Daoy (cell line): ENCODE data around the gene BHMT2. TPM values are rescaled to one million over a fixed set of nuclear protein-coding genes. Genes with fewer than 3 reads are reported as not detected.
A peak's percentile ranks its signal among the peaks of the same experiment; 100 is the strongest.

Experiments
- DNase-seq: peaks from one replicate; pipeline ENCODE4 v3.0.0-alpha.2; 2015; ENCODE audit warnings: low read depth
- total RNA-seq: library from RNA; depleted of rRNA; stranded (reverse); fragments of >200 nt; shearing (Covaris generic); gene quantifications from 2 replicates; pipeline ENCODE4 v1.2.3, GENCODE V29; 2014

The BHMT2 gene
- total RNA-seq, 1 experiment from 2014 or later: 3.4 TPM

- no peak for DNase-seq
These were observed 7.1 kb upstream of the BHMT2 start for GRCh38 chr5:79062436-79062835.

- no peak for DNase-seq
These were observed 742 bp downstream of the BHMT2 start for GRCh38 chr5:79070350-79070667.

DNA sequence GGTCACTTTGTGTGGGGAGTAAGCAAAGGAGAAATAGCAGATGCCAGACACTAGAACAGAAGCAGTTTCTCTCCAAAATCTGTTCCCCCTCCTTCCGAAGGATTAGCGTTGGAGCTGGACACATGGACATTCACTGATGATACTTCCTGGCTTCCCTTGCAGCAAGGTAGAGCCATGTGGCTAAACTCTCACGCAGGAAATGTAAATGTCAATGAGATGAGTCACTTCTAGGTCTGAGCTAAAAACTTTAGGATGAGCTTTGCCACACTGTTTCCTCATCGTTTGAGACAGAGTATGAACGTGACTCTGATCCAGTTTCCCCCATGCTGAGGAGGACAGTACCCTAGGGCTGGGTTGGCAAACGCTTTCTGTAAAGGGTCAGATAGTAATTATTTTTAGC is 5.1 kb downstream of the BHMT2 start:
- peak; percentile 50 for DNase-seq

- DNase-seq: no peak
These were observed 6.3 kb downstream of the BHMT2 start for GRCh38 chr5:79075646-79076426.

GRCh38 chr5:79076819-79077218 is 7.3 kb downstream of the BHMT2 start:
- no peak for DNase-seq

DNA sequence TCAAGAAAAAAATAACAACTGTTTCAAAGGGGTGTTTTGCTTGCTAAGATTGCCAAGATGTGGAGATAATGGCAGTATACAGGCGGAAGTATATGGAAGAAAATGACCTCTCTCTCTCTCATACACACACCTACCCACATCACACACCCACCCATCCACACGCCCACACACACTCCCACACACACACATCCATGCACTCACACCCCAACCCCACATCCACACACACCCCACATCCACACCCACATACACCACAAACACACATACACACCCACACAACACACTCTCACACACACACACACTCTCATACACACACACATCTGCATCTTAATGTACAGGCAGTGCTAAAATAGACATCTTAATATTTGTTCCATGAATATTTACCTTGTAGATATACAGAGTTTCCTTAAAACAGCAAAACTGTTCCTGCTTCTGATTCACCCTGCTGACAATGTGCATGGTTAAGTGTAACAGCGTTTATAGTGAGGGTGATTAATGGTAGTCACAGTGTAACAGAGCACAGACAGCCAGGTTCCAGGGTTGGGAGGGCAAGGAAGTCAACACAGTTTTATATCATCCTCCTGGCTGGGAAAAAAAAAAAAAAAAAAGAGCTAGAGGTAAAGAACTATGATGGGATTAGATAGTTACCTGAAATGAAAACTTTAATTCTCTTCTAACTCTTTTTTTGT is 8.3 kb downstream of the BHMT2 start:
- DNase-seq: no peak

GRCh38 chr5:79080804-79081203 is 11.2 kb downstream of the BHMT2 start:
- no peak for DNase-seq

- no peak for DNase-seq
These were observed 12.2 kb downstream of the BHMT2 start for GRCh38 chr5:79081779-79082178.

GRCh38 chr5:79086116-79086515 is 16.5 kb downstream of the BHMT2 start:
- DNase-seq: no peak

- DNase-seq: no peak
These were observed 18.9 kb downstream of the BHMT2 start for GRCh38 chr5:79088507-79088906.

- DNase-seq: no peak
These were observed 21.5 kb downstream of the BHMT2 start for GRCh38 chr5:79091064-79091463.

DNA sequence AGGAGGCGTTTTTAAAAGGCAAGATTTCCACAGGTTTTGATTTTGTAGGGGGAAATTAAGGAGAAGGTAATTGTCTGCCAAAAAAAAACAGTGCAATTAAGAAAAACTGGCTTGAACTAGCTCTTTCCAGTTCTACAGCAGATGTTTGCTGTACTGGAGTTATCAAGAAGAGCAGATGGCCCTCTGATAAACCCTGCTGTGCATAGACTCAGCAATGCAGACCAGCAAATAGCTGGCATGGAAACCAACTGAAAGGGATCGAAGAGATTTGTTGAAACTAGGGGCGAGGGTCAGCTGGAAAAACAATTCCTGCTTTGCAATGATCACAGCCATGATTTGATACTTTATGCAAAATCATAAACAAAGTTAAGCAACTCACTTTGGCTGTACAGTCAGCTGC is 24.2 kb downstream of the BHMT2 start:
- no peak for DNase-seq

DNA sequence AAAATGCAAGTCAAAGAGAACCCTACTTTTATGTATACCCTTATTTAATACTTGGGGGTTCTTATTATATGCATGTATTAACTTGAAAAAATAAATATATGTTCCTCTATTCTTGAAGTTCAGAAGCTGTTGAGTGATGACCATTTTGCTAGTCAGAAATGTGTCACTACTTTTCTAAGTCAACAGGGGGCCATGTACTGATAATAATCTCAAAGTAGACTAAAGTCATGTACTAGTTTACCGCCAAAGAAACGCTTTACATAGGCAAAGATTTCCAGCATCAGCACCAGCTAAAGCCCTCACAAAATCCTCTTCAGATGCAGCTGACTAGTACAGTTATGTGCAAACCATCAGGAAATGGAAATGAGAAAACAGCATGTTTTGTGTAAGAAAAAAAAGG is 36.3 kb downstream of the BHMT2 start:
- no peak for DNase-seq

DNA sequence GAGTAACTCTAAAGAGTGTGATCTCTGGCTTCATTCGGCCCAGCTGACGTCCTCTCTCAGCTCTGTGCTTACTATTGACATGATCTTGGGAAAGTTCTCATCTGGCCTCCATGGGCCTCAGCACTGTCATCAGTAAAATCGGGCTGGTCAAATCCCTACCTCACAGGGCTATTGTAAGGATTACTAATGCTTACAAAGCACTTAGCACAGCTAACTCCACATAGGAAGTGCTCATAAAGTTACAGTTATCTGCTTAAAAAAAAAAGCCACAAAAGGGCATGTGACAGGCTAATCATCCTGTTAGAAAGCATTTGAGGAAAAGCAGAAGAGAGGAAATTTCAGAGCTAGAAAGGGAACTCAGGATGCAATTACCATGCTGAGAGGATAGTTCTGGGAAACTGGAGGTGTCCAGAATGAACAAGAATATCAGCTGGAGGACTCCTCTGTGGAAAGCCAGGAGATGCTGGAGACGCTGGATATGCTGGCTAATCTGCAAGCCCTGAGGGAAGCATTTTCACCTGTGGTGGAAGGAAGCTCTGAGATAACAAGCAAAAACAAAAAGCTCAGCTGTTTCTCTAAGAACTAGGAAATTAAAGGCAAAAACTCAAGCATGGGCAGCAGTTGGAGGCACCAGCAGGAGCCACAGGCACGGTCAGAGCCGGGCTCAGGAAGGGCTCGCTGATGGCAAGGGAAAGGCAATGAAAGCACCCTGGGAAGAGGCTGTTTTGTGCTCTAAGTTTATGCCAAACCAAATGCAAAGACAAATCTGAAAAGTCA is 37.6 kb downstream of the BHMT2 start:
- peak; percentile 46 for DNase-seq

- DNase-seq: no peak
These were observed 38.5 kb downstream of the BHMT2 start for GRCh38 chr5:79108086-79108485.

- DNase-seq: no peak
These were observed 39.2 kb downstream of the BHMT2 start for GRCh38 chr5:79108792-79109191.

- peak; percentile 33 for DNase-seq
These were observed 40.2 kb downstream of the BHMT2 start for GRCh38 chr5:79109527-79110492.

GRCh38 chr5:79111387-79111959 is 41.9 kb downstream of the BHMT2 start, which contains the start of gene BHMT:
BHMT (plus strand) TSS chr5:79111809; CDS start chr5:79111886, 77 bp downstream.
- no peak for DNase-seq

DNA sequence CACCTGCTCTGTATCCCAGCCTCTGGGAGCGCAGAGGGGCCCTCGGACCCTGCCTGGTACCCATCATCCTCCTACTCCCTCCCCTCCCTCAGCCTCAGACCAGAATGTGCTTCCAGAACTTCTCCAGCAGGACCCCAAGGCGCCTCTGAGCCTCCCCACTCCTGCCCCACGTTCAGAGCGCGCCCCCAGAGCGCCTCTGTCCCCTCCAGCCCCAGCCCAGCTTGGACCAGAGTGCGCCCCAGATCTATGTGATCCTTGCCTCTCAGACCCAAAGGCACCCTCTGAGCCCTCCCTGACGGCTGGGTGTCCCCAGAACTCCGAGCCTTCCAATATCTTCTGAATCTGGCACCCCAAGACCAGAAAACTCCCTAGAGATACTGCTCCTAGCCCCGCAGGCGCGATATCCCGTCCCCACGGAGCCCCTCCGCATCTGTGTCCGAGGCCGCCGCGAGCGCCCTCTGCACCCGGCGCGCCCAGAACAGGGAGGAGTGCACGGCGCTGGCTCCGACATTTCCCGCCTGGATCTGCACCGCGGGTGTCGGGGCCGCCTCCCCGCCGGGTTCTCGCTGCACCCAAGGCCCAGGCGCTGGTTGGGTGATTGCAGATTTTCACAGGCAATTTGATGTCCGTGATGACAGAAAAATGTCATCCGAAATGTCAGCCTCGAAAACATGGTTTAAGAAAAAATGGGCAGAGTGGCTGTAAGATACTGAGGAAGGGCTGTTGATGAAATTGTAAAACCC is 42.6 kb downstream of the BHMT2 start:
- DNase-seq: no peak

DNA sequence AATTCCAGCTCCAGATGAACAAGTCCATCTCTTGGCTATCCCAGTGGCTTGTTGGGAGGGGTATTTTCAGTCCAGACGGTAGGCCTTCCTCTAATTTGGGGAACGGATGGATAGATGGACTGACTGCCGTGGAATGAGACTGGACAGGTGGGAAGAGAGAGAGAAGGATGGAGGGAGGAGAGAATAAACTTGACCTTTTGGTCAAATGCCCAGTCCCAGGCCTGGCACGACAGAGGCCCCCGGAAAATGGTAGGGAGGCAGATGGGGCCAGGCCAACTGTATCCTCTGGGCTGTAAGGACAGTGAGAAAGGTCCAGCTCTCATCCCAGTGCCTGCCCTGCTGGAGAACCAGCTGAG is 43.1 kb downstream of the BHMT2 start:
- DNase-seq: no peak

GRCh38 chr5:79119486-79119885 is 49.9 kb downstream of the BHMT2 start:
- no peak for DNase-seq
